Colonic mucosa (tissue), 4 donors: ENCODE data around the gene RHOF. TPM values are rescaled to one million over a fixed set of nuclear protein-coding genes. Genes with fewer than 3 reads are reported as not detected.
A peak's percentile ranks its signal among the peaks of the same experiment; 100 is the strongest.

ENCODE experiments used
- DNase-seq: peaks from one replicate; pipeline ENCODE4 v3.0.0-alpha.2; 2020
- H3K27ac ChIP-seq: fragments of 200-600 bp; one replicate; pipeline ENCODE4 v1.8.0; 2021
- H3K27me3 ChIP-seq: fragments of 200-600 bp; one replicate; pipeline ENCODE4 v1.8.0; 2021
- H3K36me3 ChIP-seq: fragments of 200-600 bp; one replicate; pipeline ENCODE4 v1.8.0; 2021
- H3K4me1 ChIP-seq: fragments of 200-600 bp; one replicate; pipeline ENCODE4 v1.8.0; 2021; ENCODE audit warnings: mild to moderate bottlenecking
- H3K4me3 ChIP-seq: fragments of 200-600 bp; one replicate; pipeline ENCODE4 v1.8.0; 2021
- H3K9ac ChIP-seq, 2 donors: one replicate each; pipeline ENCODE4 v1.7.0; 2013; ENCODE audit warnings: control low read depth in 2 of 2, low read depth in 2 of 2, low read length in 2 of 2
- H3K9me3 ChIP-seq: fragments of 200-600 bp; one replicate; pipeline ENCODE4 v1.8.0; 2021
- intact Hi-C: fragments of 100-400 bp; cut with DNase I; formaldehyde crosslinking; loops from one replicate; pipeline ENCODE4 v1.14.1; 2022
- total RNA-seq, 2 donors: library from RNA; stranded (reverse); fragmentation: NEBNext Ultra II Directional in 1 of 2; extraction: Animal tissue kit (Norgen Biotek cat#: 25700) in 1 of 2; gene quantifications; one replicate each; pipeline ENCODE4 v1.2.1, GENCODE V29; 2021
- TF ChIP-seq, protein P1 (sequence below): fragments of 200-600 bp; IDR thresholded peaks from one replicate; pipeline ENCODE4 v1.8.0; 2022; ENCODE audit warnings: antibody characterized with exemption, mild to moderate bottlenecking
- donor health status: healthy.
- donor health status: DM: no; HTN: no; CAD: no.
- donor health status: DM: no; HTN: no; CAD: no.

Gene RHOF
- total RNA-seq, 2 donors from 2014 or later = 58.0 to 74.5 TPM

DNA sequence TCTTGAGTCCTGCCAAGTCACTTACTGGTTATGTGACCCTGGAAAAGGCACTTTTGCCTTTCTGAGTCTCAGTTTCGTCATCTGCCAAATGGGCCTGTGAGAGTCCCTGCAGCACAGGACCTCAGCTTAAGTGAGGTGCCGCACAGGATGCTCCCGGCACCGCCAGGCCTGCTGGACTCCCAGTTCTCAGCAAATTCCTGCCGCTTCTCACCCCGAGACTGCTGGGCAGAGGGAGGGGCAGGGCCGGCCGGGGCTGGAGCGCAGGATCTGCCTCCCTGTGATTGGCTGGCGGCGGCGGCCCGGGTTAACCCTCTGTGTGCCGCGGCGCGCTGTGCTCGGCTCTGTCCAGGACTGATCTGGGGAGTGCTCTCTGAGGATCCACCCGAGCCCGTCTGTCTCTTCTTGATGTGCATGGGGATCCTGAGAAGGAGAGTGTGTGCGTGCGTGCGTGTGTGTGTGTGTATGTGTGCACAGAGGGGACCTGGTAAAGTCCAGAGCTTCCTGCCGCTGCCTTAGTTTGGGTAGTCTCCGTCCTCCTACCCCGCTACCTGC, 18.9 kb upstream of the RHOF start:
- H3K27me3 ChIP-seq = no peaks in the 10 kb centered on the region
- H3K36me3 ChIP-seq = peaks cover 12% of the 10 kb centered on the region
- peak; percentile 85 for DNase-seq
- TF ChIP-seq, protein P1, sequence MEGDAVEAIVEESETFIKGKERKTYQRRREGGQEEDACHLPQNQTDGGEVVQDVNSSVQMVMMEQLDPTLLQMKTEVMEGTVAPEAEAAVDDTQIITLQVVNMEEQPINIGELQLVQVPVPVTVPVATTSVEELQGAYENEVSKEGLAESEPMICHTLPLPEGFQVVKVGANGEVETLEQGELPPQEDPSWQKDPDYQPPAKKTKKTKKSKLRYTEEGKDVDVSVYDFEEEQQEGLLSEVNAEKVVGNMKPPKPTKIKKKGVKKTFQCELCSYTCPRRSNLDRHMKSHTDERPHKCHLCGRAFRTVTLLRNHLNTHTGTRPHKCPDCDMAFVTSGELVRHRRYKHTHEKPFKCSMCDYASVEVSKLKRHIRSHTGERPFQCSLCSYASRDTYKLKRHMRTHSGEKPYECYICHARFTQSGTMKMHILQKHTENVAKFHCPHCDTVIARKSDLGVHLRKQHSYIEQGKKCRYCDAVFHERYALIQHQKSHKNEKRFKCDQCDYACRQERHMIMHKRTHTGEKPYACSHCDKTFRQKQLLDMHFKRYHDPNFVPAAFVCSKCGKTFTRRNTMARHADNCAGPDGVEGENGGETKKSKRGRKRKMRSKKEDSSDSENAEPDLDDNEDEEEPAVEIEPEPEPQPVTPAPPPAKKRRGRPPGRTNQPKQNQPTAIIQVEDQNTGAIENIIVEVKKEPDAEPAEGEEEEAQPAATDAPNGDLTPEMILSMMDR = peak; percentile 7
- peaks cover 18% of the 10 kb centered on the region for H3K4me1 ChIP-seq
- peak overlapping the region; percentile 37 for H3K27ac ChIP-seq
- no peaks in the 10 kb centered on the region for H3K9me3 ChIP-seq
- H3K4me3 ChIP-seq = peak overlapping the region; percentile 70
- peak overlapping the region; percentile 57 to 58 for H3K9ac ChIP-seq
- intact Hi-C loops = loop anchor here (2.0 to 5.0 kb wide), 3 partner anchors 18 to 76 kb away; partner anchors contain the start of gene PSMD9

DNA sequence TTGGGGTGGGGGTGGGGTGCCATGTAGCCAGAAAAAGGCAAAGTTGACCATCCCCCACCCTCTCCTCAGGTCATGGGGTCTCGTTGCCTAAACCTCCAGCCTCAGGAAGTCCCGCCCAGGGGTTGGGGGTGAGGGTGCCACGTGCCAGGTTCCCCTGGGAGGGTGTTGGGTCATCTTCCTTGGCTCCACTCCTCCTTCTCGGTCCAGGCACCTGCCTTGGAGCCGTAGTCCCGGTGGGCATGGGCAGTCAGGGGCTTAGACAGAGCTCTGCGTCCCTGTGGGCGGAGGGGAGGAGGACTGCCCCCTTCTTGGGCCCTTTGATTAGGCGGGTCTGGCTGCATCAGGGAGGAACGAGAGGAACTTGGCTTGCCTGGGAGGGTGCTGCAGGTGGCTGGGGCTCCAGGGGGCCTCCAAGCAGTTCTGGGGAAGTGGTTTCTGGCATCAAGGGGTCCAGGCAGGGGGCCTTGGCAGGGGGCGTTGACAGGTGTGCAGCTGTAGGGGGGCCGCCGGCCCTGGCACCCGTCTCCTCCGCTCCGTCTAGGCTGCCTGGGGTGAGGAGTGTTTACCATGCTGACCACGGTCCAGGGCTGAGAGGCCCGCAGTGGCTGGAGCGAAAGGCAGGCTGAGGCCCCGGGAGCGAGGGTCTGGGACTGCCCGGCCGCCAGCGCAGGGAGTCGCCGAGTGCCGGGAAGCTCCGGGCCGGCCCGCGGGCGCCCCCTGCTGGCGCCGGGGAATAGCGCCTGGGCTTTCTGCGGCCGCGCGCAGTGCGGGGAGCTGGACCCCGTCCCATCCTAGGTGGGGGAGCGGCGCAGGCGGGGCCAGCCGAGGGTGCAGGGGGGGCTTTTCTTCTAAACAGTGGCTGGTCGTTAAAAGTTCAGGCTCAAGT, 18.2 kb upstream of the RHOF start:
- TF ChIP-seq, protein P1 = peak; percentile 99
- Histone ChIP-seq H3K4me1 (peaks cover 18% of the 10 kb centered on the region), H3K27ac (peak overlapping the region; percentile 37), H3K36me3 (peaks cover 9% of the 10 kb centered on the region), H3K9ac (peak overlapping the region; percentile 57 to 78), H3K4me3 (peak overlapping the region; percentile 70), H3K27me3 (no peaks in the 10 kb centered on the region), H3K9me3 (no peaks in the 10 kb centered on the region)
- peak; percentile 73 for DNase-seq
- intact Hi-C loops = loop anchor here (2.0 to 5.0 kb wide), 3 partner anchors 17 to 77 kb away; partner anchors contain the start of gene PSMD9

DNA sequence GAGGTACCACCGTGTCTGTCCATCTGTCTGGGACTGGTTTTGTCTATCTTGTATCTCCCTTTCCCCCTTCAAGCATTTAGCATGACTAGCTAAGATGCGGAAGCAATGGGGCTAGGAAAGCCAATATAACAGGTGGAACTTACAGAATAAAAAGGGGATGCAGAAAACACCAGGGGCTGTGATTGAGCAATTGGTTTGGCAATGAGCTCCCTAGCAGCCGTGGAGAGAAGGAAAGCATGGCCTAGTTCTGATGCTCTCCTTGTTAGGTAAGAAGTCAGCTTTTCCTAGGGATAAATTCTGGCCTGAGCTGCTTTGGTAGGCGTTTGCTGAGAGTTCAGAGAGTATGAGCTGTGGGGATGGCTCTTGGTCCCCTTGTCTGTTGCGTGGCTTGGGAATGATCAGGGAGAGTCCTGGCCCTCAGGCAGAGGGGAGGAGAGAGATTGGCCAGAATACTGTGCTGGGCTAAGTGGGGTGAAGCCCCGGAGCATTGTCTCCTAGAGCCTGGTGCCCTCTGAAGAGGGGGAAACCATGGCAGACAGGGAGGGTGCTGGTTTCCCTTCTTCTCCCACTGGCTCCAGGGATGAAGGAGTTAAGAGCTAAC, 17.4 kb upstream of the RHOF start:
- Histone ChIP-seq H3K4me3 (peak overlapping the region; percentile 70), H3K27ac (no peak overlapping the region), H3K4me1 (peaks cover 21% of the 10 kb centered on the region), H3K27me3 (no peaks in the 10 kb centered on the region), H3K9me3 (no peaks in the 10 kb centered on the region), H3K36me3 (peaks cover 1% of the 10 kb centered on the region), H3K9ac (peak overlapping the region; percentile 57 to 78)
- intact Hi-C loops = loop anchor here (5.0 kb wide), 1 partner anchor 34 kb away; no protein-coding TSS in a partner anchor
- TF ChIP-seq, protein P1 = no peak
- no peak for DNase-seq

DNA sequence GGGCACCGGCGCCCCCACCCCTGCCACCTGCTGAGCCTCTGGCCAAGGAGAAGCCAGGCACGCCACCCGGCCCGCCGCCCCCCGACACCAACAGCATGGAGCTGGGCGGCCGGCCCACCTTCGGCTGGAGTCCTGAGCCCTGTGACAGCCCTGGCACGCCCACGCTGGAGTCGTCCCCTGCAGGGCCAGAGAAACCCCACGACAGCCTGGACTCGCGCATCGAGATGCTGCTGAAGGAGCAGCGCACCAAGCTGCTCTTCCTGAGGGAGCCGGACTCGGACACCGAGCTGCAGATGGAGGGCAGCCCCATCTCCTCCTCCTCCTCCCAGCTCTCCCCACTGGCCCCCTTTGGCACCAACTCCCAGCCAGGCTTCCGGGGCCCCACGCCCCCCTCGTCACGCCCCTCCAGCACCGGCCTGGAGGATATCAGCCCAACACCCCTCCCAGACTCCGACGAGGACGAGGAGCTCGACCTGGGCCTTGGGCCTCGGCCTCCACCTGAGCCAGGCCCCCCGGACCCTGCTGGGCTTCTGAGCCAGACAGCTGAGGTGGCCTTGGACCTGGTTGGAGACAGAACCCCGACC, 16.8 kb upstream of the RHOF start:
- TF ChIP-seq, protein P1 = no peak
- Histone ChIP-seq H3K27ac (no peak overlapping the region), H3K4me1 (peaks cover 22% of the 10 kb centered on the region), H3K4me3 (no peak overlapping the region), H3K9me3 (no peaks in the 10 kb centered on the region), H3K9ac (no peak overlapping the region), H3K36me3 (no peaks in the 10 kb centered on the region), H3K27me3 (no peaks in the 10 kb centered on the region)
- DNase-seq = no peak
- intact Hi-C loops = loop anchor here (5.0 kb wide), 1 partner anchor 33 kb away; no protein-coding TSS in a partner anchor

DNA sequence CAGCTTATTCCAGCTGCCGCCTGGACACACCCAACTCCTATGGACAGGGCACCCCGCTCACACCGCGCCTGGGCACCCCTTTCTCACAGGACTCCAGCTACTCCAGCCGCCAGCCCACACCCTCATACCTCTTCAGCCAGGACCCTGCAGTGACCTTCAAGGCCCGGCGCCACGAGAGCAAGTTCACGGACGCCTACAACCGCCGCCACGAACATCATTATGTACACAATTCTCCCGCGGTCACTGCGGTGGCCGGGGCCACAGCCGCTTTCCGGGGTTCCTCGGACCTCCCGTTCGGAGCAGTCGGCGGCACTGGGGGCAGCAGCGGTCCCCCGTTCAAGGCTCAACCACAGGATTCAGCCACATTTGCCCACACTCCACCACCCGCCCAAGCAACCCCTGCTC, 16.2 kb upstream of the RHOF start:
- no peak overlapping the region for H3K4me3 ChIP-seq
- H3K27me3 ChIP-seq = no peaks in the 10 kb centered on the region
- TF ChIP-seq, protein P1 = no peak
- no peak for DNase-seq
- H3K9me3 ChIP-seq = no peaks in the 10 kb centered on the region
- H3K36me3 ChIP-seq = no peaks in the 10 kb centered on the region
- H3K4me1 ChIP-seq = peaks cover 22% of the 10 kb centered on the region
- no peak overlapping the region for H3K27ac ChIP-seq
- intact Hi-C loops = loop anchor here (5.0 kb wide), 1 partner anchor 32 kb away; no protein-coding TSS in a partner anchor
- H3K9ac ChIP-seq = no peak overlapping the region
